ENCODE measurements around the gene PTPRCAP.

DNA sequence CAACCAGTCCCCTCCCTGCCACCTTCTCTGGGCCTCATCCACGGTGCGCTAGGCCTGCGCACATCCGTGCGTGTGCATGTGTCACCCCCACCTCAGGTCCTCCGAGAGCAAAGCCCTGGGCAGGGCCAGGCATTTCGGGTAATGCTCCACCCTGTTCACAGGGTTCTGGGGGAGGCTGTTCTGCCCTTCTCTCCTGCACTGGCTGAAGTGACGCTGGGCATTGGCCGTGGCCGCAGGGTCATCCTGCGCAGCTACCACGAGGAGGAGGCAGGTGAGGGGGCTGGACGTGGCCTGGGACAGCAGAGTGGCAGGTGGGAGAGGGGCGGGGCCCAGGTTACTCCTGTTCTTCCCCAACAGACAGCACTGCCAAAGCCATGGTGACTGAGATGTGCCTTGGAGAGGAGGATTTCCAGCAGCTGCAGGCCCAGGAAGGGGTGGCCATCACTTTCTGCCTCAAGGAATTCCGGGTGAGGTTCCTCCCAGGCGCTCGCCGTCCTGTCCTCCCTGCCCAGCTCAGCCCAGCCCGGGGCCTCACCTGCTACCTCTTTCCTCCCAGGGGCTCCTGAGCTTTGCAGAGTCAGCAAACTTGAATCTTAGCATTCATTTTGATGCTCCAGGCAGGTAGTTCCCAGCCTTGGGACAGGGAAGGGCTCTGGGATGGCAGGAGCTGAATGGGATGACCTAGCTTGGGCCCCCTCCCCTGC is 41.8 kb downstream of the PTPRCAP start:
- TF ChIP-seq EP300 (IDR thresholded peaks at IDR 0.05) (no peak), POLR2A (IDR thresholded peaks at IDR 0.05) (no peak)
- TF ChIP-seq, protein P1, sequence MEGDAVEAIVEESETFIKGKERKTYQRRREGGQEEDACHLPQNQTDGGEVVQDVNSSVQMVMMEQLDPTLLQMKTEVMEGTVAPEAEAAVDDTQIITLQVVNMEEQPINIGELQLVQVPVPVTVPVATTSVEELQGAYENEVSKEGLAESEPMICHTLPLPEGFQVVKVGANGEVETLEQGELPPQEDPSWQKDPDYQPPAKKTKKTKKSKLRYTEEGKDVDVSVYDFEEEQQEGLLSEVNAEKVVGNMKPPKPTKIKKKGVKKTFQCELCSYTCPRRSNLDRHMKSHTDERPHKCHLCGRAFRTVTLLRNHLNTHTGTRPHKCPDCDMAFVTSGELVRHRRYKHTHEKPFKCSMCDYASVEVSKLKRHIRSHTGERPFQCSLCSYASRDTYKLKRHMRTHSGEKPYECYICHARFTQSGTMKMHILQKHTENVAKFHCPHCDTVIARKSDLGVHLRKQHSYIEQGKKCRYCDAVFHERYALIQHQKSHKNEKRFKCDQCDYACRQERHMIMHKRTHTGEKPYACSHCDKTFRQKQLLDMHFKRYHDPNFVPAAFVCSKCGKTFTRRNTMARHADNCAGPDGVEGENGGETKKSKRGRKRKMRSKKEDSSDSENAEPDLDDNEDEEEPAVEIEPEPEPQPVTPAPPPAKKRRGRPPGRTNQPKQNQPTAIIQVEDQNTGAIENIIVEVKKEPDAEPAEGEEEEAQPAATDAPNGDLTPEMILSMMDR (IDR thresholded peaks at IDR 0.05) = no peak
